GM12801 (cell line): ENCODE measurements around the gene GGTLC2.

Experiments used
- CTCF ChIP-seq: IDR thresholded peaks from one replicate; pipeline ENCODE4 v1.5.1; 2011; ENCODE audit warnings: control low read depth; ENCODE audit not compliant: insufficient read length; ENCODE audit errors: extremely low read depth

GGTLC2 gene

GRCh38 chr22:22666307-22667091, 22.1 kb downstream of the GGTLC2 start:
- no peak for TF ChIP-seq CTCF

- no peak for TF ChIP-seq CTCF
Observed at GRCh38 chr22:22667966-22668880, 23.8 kb downstream of the GGTLC2 start.

- no peak for TF ChIP-seq CTCF
Observed at GRCh38 chr22:22669093-22669492, 24.7 kb downstream of the GGTLC2 start.

GRCh38 chr22:22670076-22670795, 25.8 kb downstream of the GGTLC2 start:
- TF ChIP-seq CTCF, result no peak

GRCh38 chr22:22671506-22671905, 27.1 kb downstream of the GGTLC2 start:
- TF ChIP-seq CTCF, result no peak

- TF ChIP-seq CTCF, result no peak
Observed at GRCh38 chr22:22673099-22673498, 28.7 kb downstream of the GGTLC2 start.

GRCh38 chr22:22673628-22674027, 29.2 kb downstream of the GGTLC2 start:
- no peak for TF ChIP-seq CTCF
